ENCODE measurements around the gene TMEM119.
"Not testable (repeated sequence)": the region's sequence is repeated elsewhere in the genome, so short reads cannot be mapped to it uniquely, and the experiment has no call there.

Gene TMEM119

DNA sequence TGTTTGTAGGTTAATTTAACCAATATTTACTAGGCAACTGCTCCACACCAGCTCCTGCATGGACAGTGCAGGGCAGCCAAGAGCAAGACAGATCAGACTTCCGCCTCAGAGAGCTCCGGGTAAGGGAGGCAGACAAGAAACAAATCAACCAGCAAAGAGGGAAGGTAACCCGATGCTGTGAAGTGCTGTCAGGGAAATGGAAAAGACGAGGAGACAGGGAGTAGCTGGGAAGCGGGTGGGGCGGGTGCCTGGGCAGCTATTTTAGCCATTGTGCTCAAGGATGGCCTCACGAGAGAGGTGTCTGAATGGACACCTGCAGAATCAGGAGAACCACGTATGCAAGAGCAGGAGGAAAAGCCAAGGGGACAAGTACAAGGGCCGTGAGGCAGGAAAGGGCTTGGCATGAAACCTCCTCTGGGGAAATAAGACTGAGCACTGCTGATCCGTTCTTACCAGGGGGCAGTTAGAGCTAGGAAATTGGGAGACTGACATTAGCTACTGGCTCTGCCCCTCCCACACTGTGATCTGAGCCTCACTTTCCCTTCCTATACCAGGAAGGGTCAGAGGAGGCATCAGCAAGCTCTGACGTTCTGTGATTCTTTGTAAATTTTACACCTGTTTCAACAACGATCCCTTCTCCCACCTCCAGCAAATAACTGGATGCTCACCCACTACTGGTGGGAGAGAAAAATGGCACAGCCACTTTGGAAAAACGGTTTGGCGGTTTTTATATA lies 6.5 kb upstream of the TMEM119 start:
- no peak for DNase-seq (ENCODE audit: low read depth)

GRCh38 chr12:108603743-108604142 lies 5.9 kb upstream of the TMEM119 start:
- DNase-seq (ENCODE audit: low read depth), result no peak
- H3K4me3 ChIP-seq (ENCODE audit: low read depth, low read length), result no peak overlapping the region

More for the DNA sequence above, 6.5 kb upstream of the TMEM119 start:
- no peak overlapping the region for H3K4me3 ChIP-seq (ENCODE audit: low read depth, low read length)

DNA sequence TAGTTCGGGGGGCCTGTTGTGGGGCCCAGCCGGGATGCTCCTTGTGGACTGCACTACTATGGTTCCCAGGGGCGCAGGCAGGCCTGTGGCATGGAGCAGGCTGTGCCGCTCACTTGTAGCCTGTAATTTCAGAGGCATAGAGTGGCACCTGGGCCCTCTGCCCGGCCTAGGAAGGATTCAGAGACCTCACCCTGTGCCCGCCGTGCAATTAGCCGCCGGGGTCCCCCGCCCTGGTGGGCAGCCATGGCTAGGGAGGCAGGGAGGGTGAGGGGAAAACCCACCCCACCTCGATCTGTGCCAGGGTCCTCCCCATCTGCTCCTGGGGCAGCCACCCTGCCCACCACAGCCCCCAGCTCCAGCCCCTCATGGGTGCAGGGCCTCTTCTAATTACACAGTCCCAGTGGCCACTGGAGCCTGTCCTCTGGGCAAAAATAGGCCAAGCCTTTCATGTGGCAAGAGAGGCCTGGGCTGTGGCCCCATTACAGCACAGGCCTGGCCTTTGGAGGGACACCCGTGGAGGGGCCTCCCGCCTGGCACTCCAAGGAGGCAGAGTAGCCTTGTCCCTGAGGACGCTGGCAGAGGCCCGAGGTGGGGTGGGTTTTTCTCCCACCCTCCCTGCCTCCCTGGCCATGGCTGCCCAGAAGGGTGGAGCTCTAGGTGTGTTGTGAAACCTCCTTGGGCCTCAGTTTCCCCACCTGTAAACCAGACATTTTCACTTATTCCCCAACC lies 5.3 kb upstream of the TMEM119 start:
- H3K4me3 ChIP-seq (ENCODE audit: low read depth, low read length), result no peak overlapping the region
- DNase-seq (ENCODE audit: low read depth), result no peak

- no peak for DNase-seq (ENCODE audit: low read depth)
- no peak overlapping the region for H3K4me3 ChIP-seq (ENCODE audit: low read depth, low read length)
Measured at GRCh38 chr12:108602209-108602705, 4.4 kb upstream of the TMEM119 start.

GRCh38 chr12:108600702-108601007 lies 2.8 kb upstream of the TMEM119 start:
- no peak overlapping the region for H3K4me3 ChIP-seq (ENCODE audit: low read depth, low read length)
- no peak for DNase-seq (ENCODE audit: low read depth)

DNA sequence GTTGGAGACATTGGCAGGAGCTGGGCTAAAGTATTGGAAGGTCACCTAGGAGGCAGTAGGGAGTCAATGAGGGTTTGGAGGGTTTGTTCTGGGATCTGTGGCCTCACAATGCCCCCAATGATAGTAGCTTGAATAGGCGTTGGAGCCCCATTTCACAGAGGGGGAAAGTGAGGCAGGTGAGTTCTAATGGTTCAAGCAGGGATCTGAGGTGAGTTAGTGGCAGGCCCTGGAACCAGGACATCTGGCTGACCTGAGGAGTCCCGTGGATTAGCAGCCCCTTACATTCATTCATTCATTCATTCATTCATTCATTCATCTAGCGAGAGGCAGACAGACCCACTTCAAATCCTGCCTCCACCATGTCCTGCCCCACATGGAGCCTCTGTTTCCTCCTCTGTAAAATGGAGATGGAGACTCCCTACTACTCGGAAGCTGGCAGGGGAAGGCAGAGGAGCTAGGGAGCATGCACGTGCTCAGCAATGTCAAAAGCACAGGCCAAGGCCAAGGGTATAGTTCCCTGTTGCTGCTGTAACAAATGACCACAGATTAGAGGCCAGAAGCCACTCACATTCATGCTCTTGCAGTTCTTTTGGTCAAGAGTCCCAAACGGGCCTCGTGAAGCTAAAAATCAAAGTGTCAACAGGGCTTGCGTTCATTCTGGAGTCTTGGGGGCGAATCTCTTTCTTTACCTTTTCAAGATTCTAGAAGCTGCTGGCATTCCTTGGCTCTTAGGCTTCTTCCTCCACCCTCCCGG lies 2.2 kb upstream of the TMEM119 start:
- DNase-seq (ENCODE audit: low read depth), result no peak
- no peak overlapping the region for H3K4me3 ChIP-seq (ENCODE audit: low read depth, low read length)

- DNase-seq (ENCODE audit: low read depth), result no peak
- H3K4me3 ChIP-seq (ENCODE audit: low read depth, low read length), result no peak overlapping the region
Measured at GRCh38 chr12:108599541-108599940, 1.7 kb upstream of the TMEM119 start.

DNA sequence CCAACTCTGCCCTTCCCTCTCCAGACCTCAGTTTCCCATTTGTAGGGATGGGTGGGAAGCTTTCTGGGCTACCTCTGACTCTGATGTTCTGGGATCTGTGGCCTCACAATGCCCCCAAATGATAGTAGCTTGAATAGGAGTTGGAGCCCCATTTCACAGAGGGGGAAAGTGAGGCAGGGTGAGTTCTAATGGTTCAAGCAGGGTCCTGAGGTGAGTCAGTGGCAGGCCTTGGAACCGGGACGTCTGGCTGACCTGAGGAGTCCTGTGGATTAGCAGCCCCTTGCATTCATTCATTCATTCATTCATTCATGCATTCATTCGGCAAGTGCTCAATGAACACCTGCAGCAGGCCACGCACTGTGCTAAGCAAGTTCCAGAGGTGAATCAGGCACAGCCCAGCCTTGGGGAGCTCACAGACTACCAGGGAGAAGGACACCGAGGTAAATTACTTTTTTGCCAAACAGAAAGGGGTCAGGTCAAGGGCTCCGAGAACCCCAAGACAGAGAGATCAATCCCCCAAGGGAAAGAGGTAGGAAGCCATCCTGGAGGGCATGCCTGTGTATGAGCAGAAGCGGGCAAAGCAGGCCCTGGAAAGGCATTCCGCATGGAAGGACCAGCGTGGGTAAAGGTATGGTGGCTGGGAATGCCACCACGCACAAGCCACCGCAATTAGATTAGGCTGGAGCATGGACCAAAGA lies 818 bp upstream of the TMEM119 start:
- H3K4me3 ChIP-seq (ENCODE audit: low read depth, low read length), result no peak overlapping the region
- no peak for DNase-seq (ENCODE audit: low read depth)

DNA sequence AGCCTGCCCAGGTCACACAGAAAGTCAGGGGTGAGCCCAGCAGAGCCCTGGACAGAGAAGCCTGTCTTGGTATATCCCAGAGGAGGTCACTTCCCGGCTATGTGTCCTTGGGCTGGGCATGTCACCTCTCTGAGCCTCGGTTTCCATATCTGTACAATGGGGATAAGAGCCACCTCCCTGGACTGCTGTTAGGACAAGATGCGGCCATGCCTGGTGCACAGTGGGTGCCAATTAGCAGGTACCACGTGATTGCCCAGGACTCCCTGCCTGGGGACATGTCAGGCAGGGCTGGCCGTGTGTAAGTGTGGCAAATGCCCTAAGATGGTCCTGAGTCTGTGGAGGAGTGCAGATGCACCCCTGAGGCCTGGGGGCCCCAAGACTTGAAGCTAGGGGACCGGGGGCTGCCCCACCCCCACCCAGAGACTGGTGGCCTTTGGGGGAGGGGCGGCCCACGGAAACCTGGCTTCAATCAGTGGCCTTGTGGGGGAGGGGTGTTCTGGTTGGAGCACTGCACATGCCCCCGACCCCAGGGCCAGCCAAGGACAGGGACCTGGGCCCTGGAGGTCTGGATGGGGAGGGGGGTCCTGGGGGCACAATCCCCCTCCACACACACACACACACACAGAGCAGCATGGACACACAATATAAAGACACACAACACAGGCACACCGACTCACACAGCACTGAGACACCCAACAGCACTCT lies 878 bp downstream of the TMEM119 start:
- DNase-seq (ENCODE audit: low read depth), result no peak
- peak overlapping the region; percentile 60 for H3K4me3 ChIP-seq (ENCODE audit: low read depth, low read length)

DNA sequence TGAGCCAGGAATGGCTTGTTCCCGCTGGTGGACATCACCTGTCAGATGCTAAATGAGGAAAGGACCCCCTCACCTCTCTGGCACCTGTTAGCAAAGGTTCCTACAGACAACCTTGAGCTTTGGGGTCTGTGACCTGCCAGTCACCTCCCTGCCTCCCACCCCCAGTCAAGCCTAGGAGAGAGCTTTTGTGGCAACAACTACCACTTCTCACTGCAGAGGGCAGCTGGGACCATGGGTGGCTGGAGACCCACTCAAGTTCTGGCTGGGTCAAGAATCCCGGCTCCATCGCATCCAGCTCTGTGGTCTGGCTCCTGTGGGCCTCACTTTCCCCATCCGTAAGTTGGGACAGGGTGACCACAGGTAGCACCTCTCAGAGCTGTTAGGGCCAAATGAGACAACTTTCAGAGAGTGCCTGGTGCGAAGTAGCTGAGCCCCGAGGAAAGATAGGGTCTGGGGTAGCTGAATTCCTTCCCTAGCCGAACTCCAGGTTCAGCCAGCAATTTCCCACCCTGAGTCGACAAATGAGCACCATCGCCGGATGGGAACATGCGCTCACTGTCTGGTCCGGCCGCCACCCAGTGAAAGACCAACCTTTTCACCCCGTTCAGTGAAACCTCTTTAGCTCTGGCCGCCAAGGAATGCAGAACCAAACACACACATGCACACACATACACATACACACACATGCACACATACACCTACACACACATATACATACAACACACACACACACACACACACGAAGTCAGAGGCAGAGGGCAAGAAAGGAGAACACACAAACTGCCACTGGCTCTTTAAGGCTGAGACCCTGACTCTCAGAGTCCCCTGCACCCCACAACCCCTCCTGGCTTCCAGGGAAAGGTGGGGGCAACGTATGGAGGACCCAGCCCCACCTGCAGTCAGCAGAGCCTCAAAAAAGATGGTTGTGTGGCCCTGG lies 1.9 kb downstream of the TMEM119 start:
- no peak for DNase-seq (ENCODE audit: low read depth)
- H3K4me3 ChIP-seq (ENCODE audit: low read depth, low read length), result peak overlapping the region; percentile 60

DNA sequence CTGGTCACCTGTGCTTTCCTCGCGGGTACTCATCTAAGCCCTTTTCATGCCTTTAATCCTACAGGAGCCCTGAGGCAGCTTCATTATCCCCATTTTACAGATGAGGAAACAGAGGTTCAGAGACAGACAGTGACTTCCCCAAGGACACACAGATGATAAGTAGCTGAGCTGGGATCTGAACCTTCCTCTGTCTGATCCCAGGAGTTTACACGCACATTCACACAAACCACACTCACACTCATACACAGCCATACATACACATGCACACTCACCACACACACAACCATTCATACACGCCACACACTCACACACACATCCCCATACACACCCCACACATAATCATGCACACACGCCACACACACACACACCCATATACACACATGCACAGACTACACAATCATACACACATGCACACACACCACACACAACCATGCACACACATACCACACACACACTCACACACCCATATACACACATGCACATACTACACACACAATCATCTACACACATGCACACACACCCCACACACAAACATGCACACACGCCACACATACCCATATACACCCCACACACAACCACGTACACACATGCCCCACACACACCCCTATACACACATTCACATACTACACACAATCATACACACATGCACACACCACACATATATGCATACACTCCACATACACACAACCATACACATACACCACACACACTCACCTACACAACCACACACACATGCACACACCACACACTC lies 2.7 kb downstream of the TMEM119 start:
- DNase-seq (ENCODE audit: low read depth), result no peak
- peak overlapping the region; percentile 60 for H3K4me3 ChIP-seq (ENCODE audit: low read depth, low read length)

- H3K4me3 ChIP-seq (ENCODE audit: low read depth, low read length), result no peak overlapping the region
- no peak for DNase-seq (ENCODE audit: low read depth)
Measured at GRCh38 chr12:108594323-108594903, 3.5 kb downstream of the TMEM119 start.

- no peak overlapping the region for H3K4me3 ChIP-seq (ENCODE audit: low read depth, low read length)
- no peak for DNase-seq (ENCODE audit: low read depth)
Measured at GRCh38 chr12:108592033-108592909, 5.6 kb downstream of the TMEM119 start.

GRCh38 chr12:108591267-108591980 lies 6.5 kb downstream of the TMEM119 start:
- DNase-seq (ENCODE audit: low read depth), result no peak

GRCh38 chr12:108590463-108590862 lies 7.4 kb downstream of the TMEM119 start:
- not testable (repeated sequence) for DNase-seq (ENCODE audit: low read depth); H3K4me3 ChIP-seq (ENCODE audit: low read depth, low read length)

More at GRCh38 chr12:108591267-108591980, 6.5 kb downstream of the TMEM119 start:
- no peak overlapping the region for H3K4me3 ChIP-seq (ENCODE audit: low read depth, low read length)

DNA sequence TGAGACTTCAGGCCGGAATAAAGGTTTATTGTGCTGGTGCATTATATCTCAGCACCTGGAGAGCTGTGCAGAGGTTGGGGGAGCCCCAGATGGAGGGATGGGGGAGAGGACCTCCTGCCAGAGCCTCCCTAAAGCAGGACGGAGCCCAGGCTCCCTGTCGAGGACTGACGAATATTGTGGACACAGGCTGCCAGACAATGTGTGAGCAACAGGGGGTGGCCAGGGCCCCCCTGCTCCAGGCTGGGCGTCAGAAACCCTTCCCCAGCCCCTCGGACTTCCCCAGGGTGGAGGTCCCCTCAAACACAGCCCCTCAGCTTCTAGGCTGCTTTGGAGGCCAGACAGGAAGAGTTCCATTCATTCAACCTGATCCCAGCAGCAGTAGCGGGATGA lies 8.0 kb downstream of the TMEM119 start:
- no peak overlapping the region for H3K4me3 ChIP-seq (ENCODE audit: low read depth, low read length)
- no peak for DNase-seq (ENCODE audit: low read depth)
